Measurements from ENCODE around the gene SNX20. TPM values are rescaled to one million over a fixed set of nuclear protein-coding genes. Genes with fewer than 3 reads are reported as not detected.

SNX20 gene
- total RNA-seq, 1 experiment from 2014 or later, result not detected

GRCh38 chr16:50626868-50627267 is 54.2 kb downstream of the SNX20 start:
- DNase-seq (ENCODE audit: low spot score), result no peak

DNA sequence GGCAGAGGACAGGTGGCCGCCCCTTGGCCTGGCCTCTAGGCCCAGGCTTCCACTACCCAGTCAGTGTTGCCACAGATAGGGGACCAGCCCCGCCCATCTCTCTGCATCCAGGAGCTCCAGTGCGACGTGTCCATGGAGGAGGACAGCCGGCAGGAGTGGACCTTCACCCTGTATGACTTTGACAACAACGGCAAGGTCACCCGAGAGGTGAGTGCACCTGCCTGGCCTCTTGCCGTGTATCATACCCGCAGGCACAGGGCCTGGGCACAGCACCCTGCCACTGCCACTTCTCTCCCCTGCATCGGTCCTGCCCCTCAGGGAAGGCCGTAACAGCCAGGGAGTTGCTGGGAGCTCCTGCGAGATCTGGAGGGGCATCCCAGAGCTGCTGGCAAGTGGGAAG is 55.7 kb downstream of the SNX20 start:
- no peak for DNase-seq (ENCODE audit: low spot score)
- in situ Hi-C loops (cut with HindIII; ENCODE audit: low sequenced_read_pairs), result no loop called here

More at GRCh38 chr16:50626868-50627267, 54.2 kb downstream of the SNX20 start:
- in situ Hi-C loops (cut with HindIII; ENCODE audit: low sequenced_read_pairs), result no loop called here

DNA sequence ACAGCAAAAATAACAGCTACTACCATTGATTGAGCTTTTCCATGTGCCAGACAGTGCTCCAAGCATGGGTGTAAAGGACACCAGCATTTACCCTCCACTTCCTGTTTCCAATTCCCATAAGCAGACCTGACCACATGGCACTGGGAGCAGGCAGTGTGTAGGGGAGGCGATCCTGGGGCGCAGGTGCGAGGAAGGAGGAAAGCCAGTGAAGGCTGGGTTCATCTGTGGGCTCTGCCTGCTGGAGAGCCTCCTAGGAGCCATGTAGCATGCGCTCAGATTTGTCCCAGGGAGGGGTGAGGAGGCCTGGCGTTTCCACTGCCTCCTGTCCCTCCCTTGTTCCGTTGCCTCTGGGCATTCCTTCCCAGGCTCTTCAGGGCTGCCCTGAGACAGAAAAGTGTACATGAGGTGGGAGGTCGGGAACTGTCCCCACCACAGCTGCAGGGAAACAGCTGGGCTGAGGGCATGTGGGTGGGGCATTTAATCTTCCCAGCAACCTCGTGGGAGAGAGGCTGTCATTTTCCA is 56.6 kb downstream of the SNX20 start:
- DNase-seq (ENCODE audit: low spot score), result no peak
- in situ Hi-C loops (cut with HindIII; ENCODE audit: low sequenced_read_pairs), result no loop called here

DNA sequence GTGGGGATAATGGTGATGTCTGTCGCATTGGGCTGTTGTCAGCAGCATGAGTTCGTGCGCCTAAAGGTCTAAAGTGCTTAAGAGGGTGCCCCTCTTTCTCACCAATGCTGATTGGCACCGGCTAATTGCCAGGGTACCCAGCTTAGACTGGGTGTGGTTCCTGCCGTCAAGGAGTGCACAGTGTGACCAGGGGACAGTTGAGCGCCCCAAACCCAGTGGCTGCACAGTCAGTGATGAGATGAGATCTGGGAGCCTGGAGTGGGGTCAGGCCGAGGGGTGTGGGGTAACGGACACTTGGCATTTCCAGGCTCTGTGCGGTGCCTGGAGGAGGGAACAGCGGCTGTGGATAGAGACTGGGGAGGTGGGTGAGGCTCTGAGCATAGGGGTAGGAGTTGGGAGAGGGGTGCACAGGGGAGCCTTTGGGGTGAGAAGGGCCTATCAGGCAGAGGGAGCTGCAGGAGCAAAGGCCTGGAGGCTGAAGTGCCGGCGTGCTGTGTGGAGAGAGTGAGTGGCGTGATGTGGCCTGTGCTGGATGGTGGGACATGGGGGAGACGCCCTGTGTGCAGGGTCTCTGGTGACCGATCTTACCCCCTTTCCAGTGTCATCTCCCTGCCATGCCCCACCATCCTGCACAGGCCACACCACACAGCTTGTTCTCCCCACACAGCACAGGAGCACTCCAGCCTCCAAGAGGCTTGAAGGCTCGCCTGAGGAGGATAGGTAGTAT is 58.3 kb downstream of the SNX20 start:
- in situ Hi-C loops (cut with HindIII; ENCODE audit: low sequenced_read_pairs), result no loop called here
- no peak for DNase-seq (ENCODE audit: low spot score)

DNA sequence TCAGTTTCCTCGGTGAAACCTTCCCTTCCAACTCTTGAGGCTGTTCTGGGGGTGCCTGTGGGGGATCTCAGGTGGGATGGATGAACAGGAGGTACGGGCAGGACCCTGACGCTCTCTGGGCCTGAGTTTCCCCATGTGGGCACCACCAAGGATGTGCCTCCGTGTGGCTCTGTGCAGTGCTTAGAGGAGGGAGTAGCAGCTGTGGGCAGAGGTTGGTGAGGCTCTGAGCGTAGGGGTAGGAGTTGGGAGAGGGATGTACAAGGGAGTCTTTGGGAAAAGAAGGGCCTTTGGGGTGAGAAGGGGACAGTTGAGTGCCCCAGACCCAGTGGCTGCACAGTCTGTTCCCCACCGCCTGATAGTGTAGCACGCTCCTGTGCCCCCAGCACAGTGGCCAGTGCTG is 59.1 kb downstream of the SNX20 start:
- DNase-seq (ENCODE audit: low spot score), result no peak
- in situ Hi-C loops (cut with HindIII; ENCODE audit: low sequenced_read_pairs), result no loop called here

Other genes with a start within 250 kb of the SNX20 start
- not detected in 2 replicates for gene NKD1, start 132.9 kb downstream of the SNX20 start, total RNA-seq (2014; rRNA removed; shearing (Covaris generic))
- gene NOD2, start 12.3 kb upstream of the SNX20 start, total RNA-seq (2014; rRNA removed; shearing (Covaris generic)), result not detected in 2 replicates
- gene CYLD, start 60.8 kb upstream of the SNX20 start, total RNA-seq (2014; rRNA removed; shearing (Covaris generic)), result 4.5 and 6.0 TPM in 2 replicates